Tibial nerve (tissue), 3 donors: ENCODE measurements around the gene PLEKHB1.

Experiments used
- EP300 ChIP-seq, 2 donors: sonication (generic); formaldehyde crosslinking; IDR thresholded peaks; one replicate each; pipeline ENCODE4 v1.6.1; 2017; ENCODE audit warnings: antibody characterized with exemption in 2 of 2, mild to moderate bottlenecking in 1 of 2
- POLR2A ChIP-seq, 2 donors: fragments of 450-650 bp; IDR thresholded peaks; one replicate each; pipeline ENCODE4 v1.6.1; 2017; ENCODE audit warnings: antibody characterized with exemption in 2 of 2, mild to moderate bottlenecking in 2 of 2, moderate library complexity in 2 of 2

DNA sequence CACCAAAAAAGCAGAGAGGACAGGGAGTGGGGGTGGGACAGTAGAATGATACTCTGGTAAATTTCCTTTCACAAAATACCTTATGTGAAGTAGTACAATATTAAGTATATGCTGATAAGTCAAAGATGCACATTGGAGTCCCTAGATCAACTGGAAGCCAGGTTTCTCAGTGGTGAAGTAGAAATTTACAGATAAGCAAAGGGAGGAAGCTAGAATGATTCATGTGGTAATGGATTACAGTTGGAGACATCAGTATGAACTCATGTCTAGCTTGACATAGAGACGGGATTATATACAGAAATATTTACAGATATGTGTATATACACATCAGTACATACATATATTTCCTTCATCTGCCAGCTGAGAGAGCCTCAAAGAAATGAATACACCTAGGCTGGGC is 21.5 kb downstream of the PLEKHB1 start:
- TF ChIP-seq POLR2A (IDR thresholded peaks at IDR 0.05) = no peak
- TF ChIP-seq EP300 (IDR thresholded peaks at IDR 0.05) = no peak
